D721Med (cell line): ENCODE data around the gene MNAT1.
"Not testable (repeated sequence)": the region's sequence is repeated elsewhere in the genome, so short reads cannot be mapped to it uniquely, and the experiment has no call there.

Experiments
- DNase-seq: peaks from one replicate; pipeline ENCODE4 v3.0.0; 2011; ENCODE audit warnings: low spot score; ENCODE audit not compliant: insufficient read length
- FAIRE-seq: peaks from 2 replicates; lab custom pipeline; 2011; peaks lifted over from hg19 to GRCh38; lab: Jason Lieb, UNC
- TF ChIP-seq, protein P1 (sequence below): IDR thresholded peaks from 2 replicates; pipeline ENCODE4 v1.5.1; 2012; ENCODE audit warnings: mild to moderate bottlenecking, control low read depth; ENCODE audit not compliant: insufficient read depth; ENCODE audit errors: missing control alignments

The MNAT1 gene

DNA sequence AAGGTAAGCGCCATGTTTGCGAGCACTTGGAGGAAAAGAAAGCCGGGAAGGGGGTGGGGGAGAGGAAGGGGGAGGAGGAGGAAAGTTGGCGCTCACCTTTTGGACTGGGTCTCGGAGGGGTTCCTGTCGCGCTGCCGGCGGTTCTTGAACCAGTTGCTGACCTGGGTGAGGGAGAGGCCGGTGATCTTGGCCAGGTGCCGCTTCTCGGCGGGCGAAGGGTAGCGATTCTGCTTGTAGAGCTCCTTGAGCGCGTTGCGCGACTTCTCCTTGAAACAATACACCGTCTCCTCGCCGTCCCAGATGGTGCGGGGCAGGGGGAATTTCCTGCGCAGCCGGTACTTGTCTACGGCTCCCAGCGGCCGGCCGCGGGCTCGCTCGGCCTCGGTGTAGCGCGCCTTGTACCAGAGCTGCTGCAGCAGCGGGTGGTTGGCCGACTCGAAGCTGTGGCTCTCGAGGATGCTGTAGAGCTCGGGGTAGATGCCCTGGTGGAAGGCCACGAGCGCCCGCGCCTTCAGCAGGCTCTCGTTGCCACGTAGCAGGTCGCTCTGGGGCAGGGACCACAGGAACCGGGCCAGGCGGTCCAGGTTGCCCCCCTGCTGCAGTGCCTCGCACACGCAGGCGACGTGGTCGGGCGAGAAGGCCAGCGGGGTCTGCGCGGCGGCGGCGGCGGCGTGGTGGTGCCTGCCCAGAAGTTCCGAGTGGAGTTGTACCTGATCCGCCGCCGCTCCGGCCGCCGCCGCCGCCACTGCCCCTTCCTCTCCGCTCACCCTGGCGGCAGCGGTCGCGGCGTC, 11.2 kb upstream of the MNAT1 start:
- FAIRE-seq (no peak), DNase-seq (no peak)
- TF ChIP-seq, protein P1, sequence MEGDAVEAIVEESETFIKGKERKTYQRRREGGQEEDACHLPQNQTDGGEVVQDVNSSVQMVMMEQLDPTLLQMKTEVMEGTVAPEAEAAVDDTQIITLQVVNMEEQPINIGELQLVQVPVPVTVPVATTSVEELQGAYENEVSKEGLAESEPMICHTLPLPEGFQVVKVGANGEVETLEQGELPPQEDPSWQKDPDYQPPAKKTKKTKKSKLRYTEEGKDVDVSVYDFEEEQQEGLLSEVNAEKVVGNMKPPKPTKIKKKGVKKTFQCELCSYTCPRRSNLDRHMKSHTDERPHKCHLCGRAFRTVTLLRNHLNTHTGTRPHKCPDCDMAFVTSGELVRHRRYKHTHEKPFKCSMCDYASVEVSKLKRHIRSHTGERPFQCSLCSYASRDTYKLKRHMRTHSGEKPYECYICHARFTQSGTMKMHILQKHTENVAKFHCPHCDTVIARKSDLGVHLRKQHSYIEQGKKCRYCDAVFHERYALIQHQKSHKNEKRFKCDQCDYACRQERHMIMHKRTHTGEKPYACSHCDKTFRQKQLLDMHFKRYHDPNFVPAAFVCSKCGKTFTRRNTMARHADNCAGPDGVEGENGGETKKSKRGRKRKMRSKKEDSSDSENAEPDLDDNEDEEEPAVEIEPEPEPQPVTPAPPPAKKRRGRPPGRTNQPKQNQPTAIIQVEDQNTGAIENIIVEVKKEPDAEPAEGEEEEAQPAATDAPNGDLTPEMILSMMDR = no peak

DNA sequence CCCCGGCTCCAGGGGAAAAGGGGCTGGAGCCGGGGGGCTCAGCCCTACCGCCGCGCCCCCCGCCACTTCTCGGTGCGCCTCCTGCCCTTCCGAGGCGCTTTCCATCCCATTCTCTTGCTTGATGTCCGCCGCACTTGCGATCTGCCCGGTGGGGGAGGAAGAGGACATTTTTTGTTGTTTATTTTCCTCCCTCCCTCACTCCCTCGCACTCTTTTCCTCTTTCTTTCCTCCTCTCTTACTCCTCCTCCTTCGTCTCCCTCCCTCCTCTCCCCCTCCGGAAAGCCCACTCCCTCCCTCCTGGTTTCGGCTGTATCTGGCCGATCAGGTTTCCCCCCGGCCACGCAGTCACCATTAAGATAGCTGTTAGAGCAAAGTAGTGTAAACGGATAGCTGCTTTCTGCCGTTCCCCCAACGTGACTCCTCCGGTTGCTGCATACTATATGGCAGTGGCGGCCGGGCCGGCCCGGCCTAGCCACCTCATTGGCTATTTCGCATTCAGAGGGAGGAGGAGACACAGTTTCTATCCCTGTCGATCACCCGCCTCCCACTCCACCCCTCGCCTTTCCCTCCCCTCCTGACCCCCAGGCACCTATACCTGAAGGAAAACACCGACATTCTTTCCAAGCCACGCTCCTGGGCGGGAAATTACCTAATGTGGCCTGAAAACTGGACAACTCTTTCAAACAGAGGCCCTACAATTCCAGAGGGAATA, 10.5 kb upstream of the MNAT1 start, which contains the start of gene SIX4:
SIX4 (minus strand) TSS at position 445 of the 712 bp plus-strand sequence; CDS start at position 168, 277 bp downstream.
- FAIRE-seq = no peak
- TF ChIP-seq, protein P1 = no peak
- DNase-seq = no peak

DNA sequence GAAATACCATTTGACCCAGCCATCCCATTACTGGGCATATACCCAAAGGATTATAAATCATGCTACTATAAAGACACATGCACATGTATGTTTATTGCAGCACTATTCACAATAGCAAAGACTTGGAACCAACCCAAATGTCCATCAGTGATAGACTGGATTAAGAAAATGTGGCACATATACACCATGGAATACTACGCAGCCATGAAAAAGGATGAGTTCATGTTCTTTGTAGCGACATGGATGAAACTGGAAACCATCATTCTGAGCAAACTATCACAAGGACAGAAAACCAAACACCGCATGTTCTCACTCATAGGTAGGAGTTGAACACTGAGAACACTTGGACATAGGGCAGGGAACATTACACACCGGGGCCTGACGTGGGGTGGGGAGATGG, 3.3 kb upstream of the MNAT1 start:
- not testable (repeated sequence) for FAIRE-seq, DNase-seq

DNA sequence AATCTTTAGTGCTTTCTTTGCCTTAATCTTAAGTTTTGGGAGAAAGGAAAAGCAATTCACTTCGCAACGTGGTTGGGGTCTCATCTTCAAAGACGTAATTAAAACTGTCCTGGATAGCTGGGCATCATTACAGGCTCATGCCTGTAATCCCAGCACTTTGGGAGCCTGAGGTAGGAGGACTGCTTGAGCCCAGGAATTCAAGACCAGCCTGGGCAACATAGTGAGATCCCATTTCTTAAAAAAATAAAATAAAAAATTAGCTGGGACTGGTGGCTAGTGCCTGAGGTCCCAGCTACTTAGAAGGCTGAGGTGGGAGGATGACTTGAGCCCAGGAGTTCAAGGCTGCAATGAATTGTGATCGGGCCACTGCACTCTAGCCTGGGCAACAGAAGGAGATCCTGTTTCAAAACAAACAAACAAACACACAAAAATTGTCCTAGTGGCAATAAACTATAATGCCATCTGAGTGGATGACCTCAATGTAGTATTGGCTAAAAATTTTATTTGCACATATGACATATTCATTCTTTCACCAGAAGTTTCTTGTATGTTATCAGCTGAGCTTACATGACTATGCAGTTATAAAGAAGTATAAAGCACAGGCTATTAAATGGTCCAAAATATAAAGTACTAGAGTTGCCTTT, 1.6 kb upstream of the MNAT1 start:
- FAIRE-seq = no peak
- no peak for DNase-seq
- TF ChIP-seq, protein P1 = no peak

DNA sequence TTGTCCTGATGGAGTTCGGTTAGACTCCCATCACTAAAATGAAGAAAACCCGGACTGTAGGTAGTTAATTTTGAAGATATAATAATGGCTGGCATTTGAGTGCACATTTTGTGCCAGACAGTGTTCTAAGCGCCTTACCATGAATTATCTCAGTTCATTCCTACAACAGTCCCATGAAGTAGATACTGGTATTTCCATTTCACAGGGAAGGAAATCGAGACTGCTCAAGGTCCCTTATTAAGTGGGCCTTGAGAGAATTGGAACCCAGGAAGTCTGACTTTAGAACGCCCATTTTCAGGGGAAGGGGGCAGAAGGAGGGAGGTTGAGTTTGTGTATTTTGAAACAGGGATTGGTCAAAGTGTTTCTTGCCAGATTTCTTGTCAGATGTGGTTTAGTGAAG, 855 bp downstream of the MNAT1 start:
- FAIRE-seq = no peak
- TF ChIP-seq, protein P1 = no peak
- no peak for DNase-seq

DNA sequence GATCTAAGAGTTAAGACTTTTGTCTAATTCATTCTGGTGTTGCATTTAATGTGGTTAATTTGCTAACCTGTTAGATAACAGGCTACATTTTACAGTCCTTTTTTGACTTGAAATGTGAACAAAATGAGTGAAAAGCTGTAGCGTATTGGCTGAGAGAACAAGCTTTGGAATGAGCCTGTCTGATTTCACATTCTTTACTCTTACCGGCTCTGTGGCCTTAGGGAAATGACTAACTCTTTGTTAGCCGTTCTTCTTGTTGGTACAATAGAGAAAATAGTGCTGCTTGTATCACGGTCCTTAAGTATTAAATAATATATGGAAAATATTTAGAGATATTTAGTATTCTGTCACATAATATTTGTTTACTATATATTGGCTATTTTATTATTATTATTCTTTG, 1.9 kb downstream of the MNAT1 start:
- TF ChIP-seq, protein P1 = no peak
- DNase-seq (no peak), FAIRE-seq (no peak)

DNA sequence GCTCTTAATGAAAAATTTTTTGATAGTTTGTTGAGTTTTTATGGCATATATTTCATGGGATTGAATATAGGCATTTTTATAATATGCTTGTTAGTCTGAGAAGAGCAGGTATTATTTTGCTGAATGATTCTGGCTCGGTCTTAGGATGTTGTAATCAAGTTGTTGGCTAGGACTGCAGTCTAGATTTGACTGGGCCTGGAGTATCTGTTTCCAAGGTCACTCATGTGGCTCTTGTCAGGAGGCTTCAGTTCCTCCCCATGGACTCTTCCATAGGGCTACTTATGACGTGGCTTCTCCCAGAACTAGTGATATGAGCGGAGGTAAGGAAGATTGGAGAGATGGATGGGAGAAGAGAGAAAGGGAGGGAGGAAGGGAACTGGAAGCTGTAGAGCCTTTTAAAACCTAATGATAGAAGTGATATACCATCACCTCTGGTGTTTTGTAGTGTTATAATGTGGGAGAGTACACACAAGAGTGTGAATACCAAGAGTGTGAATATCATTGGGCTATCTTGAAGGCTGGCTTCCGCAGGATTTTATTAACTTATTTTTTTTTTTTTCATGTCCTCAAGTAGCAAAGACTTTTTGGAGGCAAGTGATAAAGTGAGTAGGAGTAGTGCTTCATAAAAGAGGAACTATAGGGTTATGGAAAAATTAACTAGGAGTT, 4.4 kb downstream of the MNAT1 start:
- TF ChIP-seq, protein P1 = no peak
- DNase-seq (no peak), FAIRE-seq (no peak)
